ENCODE data around the gene TLCD1. TPM values are rescaled to one million over a fixed set of nuclear protein-coding genes. Genes with fewer than 3 reads are reported as not detected.

Gene TLCD1
- total RNA-seq, 1 experiment from 2014 or later: 2.1 TPM

- Histone ChIP-seq H3K9me3 (ENCODE audit: low read length) (no peaks in the 10 kb centered on the region), H2AFZ (ENCODE audit: low read length) (no peak overlapping the region), H3K9me2 (replicated peaks; ENCODE audit: insufficient read depth, low read length) (no peaks in the 10 kb centered on the region), H3K4me1 (ENCODE audit: low read length) (peaks cover 11% of the 10 kb centered on the region), H3K27ac (ENCODE audit: low read length) (no peak overlapping the region), H4K20me1 (ENCODE audit: insufficient read depth, low read depth, low read length) (no peaks in the 10 kb centered on the region), H3K9ac (ENCODE audit: low read length) (no peak overlapping the region), H3K36me3 (ENCODE audit: insufficient read depth, low read length) (peaks cover 11% of the 10 kb centered on the region; the same call in 1 of the 2 replicates), H3K4me3 (ENCODE audit: low read length) (no peak overlapping the region), H3K27me3 (ENCODE audit: low read length) (no peaks in the 10 kb centered on the region), H3K79me2 (ENCODE audit: low read length) (no peaks in the 10 kb centered on the region), H3K4me2 (ENCODE audit: low read depth, low read length, poor library complexity, severe bottlenecking) (no peak overlapping the region)
- no peak for DNase-seq
Measured at GRCh38 chr17:28705728-28706334, 20.2 kb downstream of the TLCD1 start.

- no peaks in the 10 kb centered on the region for H3K9me3 ChIP-seq (ENCODE audit: low read length)
- peaks cover 6% of the 10 kb centered on the region for H3K4me1 ChIP-seq (ENCODE audit: low read length)
- peaks cover 17% of the 10 kb centered on the region; the same call in 1 of the 2 replicates for H3K36me3 ChIP-seq (ENCODE audit: insufficient read depth, low read length)
- H2AFZ ChIP-seq (ENCODE audit: low read length): no peak overlapping the region
- no peak for DNase-seq
- no peaks in the 10 kb centered on the region for H3K79me2 ChIP-seq (ENCODE audit: low read length)
- no peak overlapping the region for H3K4me3 ChIP-seq (ENCODE audit: low read length)
- H3K9ac ChIP-seq (ENCODE audit: low read length): no peak overlapping the region
- no peaks in the 10 kb centered on the region for H3K27me3 ChIP-seq (ENCODE audit: low read length)
- no peak overlapping the region for H3K27ac ChIP-seq (ENCODE audit: low read length)
- H3K4me2 ChIP-seq (ENCODE audit: low read depth, low read length, poor library complexity, severe bottlenecking): no peak overlapping the region
- no peaks in the 10 kb centered on the region for H3K9me2 ChIP-seq (replicated peaks; ENCODE audit: insufficient read depth, low read length)
- no peaks in the 10 kb centered on the region for H4K20me1 ChIP-seq (ENCODE audit: insufficient read depth, low read depth, low read length)
Measured at GRCh38 chr17:28705074-28705659, 20.9 kb downstream of the TLCD1 start.

GRCh38 chr17:28704219-28704858, 21.7 kb downstream of the TLCD1 start:
- H3K4me2 ChIP-seq (ENCODE audit: low read depth, low read length, poor library complexity, severe bottlenecking): no peak overlapping the region
- no peak overlapping the region for H3K9ac ChIP-seq (ENCODE audit: low read length)
- no peaks in the 10 kb centered on the region for H3K79me2 ChIP-seq (ENCODE audit: low read length)
- no peaks in the 10 kb centered on the region for H3K27me3 ChIP-seq (ENCODE audit: low read length)
- no peaks in the 10 kb centered on the region for H3K9me3 ChIP-seq (ENCODE audit: low read length)
- H3K27ac ChIP-seq (ENCODE audit: low read length): no peak overlapping the region
- no peak overlapping the region for H3K4me3 ChIP-seq (ENCODE audit: low read length)
- H2AFZ ChIP-seq (ENCODE audit: low read length): no peak overlapping the region
- no peaks in the 10 kb centered on the region for H4K20me1 ChIP-seq (ENCODE audit: insufficient read depth, low read depth, low read length)
- H3K9me2 ChIP-seq (replicated peaks; ENCODE audit: insufficient read depth, low read length): no peaks in the 10 kb centered on the region
- H3K4me1 ChIP-seq (ENCODE audit: low read length): no peaks in the 10 kb centered on the region
- no peak for DNase-seq
- peaks cover 23% of the 10 kb centered on the region; the same call in 1 of the 2 replicates for H3K36me3 ChIP-seq (ENCODE audit: insufficient read depth, low read length)

- Histone ChIP-seq H3K9ac (ENCODE audit: low read length) (no peak overlapping the region), H3K4me3 (ENCODE audit: low read length) (no peak overlapping the region), H3K27ac (ENCODE audit: low read length) (no peak overlapping the region), H3K9me2 (replicated peaks; ENCODE audit: insufficient read depth, low read length) (no peaks in the 10 kb centered on the region), H3K9me3 (ENCODE audit: low read length) (no peaks in the 10 kb centered on the region), H2AFZ (ENCODE audit: low read length) (no peak overlapping the region), H4K20me1 (ENCODE audit: insufficient read depth, low read depth, low read length) (0 out of 2 replicates have a peak, but pooled peaks cover 2% of the 10 kb centered on the region), H3K27me3 (ENCODE audit: low read length) (no peaks in the 10 kb centered on the region), H3K79me2 (ENCODE audit: low read length) (no peaks in the 10 kb centered on the region), H3K36me3 (ENCODE audit: insufficient read depth, low read length) (peaks cover 30% of the 10 kb centered on the region; the same call in 1 of the 2 replicates), H3K4me1 (ENCODE audit: low read length) (no peaks in the 10 kb centered on the region), H3K4me2 (ENCODE audit: low read depth, low read length, poor library complexity, severe bottlenecking) (no peak overlapping the region)
- DNase-seq: no peak
Measured at GRCh38 chr17:28703552-28704218, 22.3 kb downstream of the TLCD1 start.

- H3K4me2 ChIP-seq (ENCODE audit: low read depth, low read length, poor library complexity, severe bottlenecking): no peak overlapping the region
- H3K9me3 ChIP-seq (ENCODE audit: low read length): no peaks in the 10 kb centered on the region
- H3K4me1 ChIP-seq (ENCODE audit: low read length): no peaks in the 10 kb centered on the region
- H2AFZ ChIP-seq (ENCODE audit: low read length): no peak overlapping the region
- DNase-seq: no peak
- no peak overlapping the region for H3K9ac ChIP-seq (ENCODE audit: low read length)
- H3K36me3 ChIP-seq (ENCODE audit: insufficient read depth, low read length): peaks cover 39% of the 10 kb centered on the region; the same call in 1 of the 2 replicates
- H3K27ac ChIP-seq (ENCODE audit: low read length): no peak overlapping the region
- no peaks in the 10 kb centered on the region for H3K9me2 ChIP-seq (replicated peaks; ENCODE audit: insufficient read depth, low read length)
- no peak overlapping the region for H3K4me3 ChIP-seq (ENCODE audit: low read length)
- H4K20me1 ChIP-seq (ENCODE audit: insufficient read depth, low read depth, low read length): 0 out of 2 replicates have a peak, but pooled peaks cover 3% of the 10 kb centered on the region
- H3K27me3 ChIP-seq (ENCODE audit: low read length): no peaks in the 10 kb centered on the region
- H3K79me2 ChIP-seq (ENCODE audit: low read length): no peaks in the 10 kb centered on the region
Measured at GRCh38 chr17:28702752-28703150, 23.3 kb downstream of the TLCD1 start.

GRCh38 chr17:28702026-28702751, 23.8 kb downstream of the TLCD1 start:
- Histone ChIP-seq H3K9me3 (ENCODE audit: low read length) (no peaks in the 10 kb centered on the region), H3K4me1 (ENCODE audit: low read length) (no peaks in the 10 kb centered on the region), H3K4me2 (ENCODE audit: low read depth, low read length, poor library complexity, severe bottlenecking) (no peak overlapping the region), H4K20me1 (ENCODE audit: insufficient read depth, low read depth, low read length) (0 out of 2 replicates have a peak, but pooled peaks cover 3% of the 10 kb centered on the region), H2AFZ (ENCODE audit: low read length) (no peak overlapping the region), H3K9me2 (replicated peaks; ENCODE audit: insufficient read depth, low read length) (no peaks in the 10 kb centered on the region), H3K79me2 (ENCODE audit: low read length) (no peaks in the 10 kb centered on the region), H3K36me3 (ENCODE audit: insufficient read depth, low read length) (peaks cover 44% of the 10 kb centered on the region; the same call in 1 of the 2 replicates), H3K27ac (ENCODE audit: low read length) (no peak overlapping the region), H3K4me3 (ENCODE audit: low read length) (no peak overlapping the region), H3K9ac (ENCODE audit: low read length) (no peak overlapping the region), H3K27me3 (ENCODE audit: low read length) (no peaks in the 10 kb centered on the region)
- DNase-seq: no peak

- 0 out of 2 replicates have a peak, but pooled peaks cover 3% of the 10 kb centered on the region for H4K20me1 ChIP-seq (ENCODE audit: insufficient read depth, low read depth, low read length)
- H3K79me2 ChIP-seq (ENCODE audit: low read length): no peaks in the 10 kb centered on the region
- no peaks in the 10 kb centered on the region for H3K9me2 ChIP-seq (replicated peaks; ENCODE audit: insufficient read depth, low read length)
- H3K4me1 ChIP-seq (ENCODE audit: low read length): no peaks in the 10 kb centered on the region
- H3K36me3 ChIP-seq (ENCODE audit: insufficient read depth, low read length): peaks cover 49% of the 10 kb centered on the region; the same call in 1 of the 2 replicates
- H3K9ac ChIP-seq (ENCODE audit: low read length): no peak overlapping the region
- H3K9me3 ChIP-seq (ENCODE audit: low read length): no peaks in the 10 kb centered on the region
- no peak overlapping the region for H3K4me3 ChIP-seq (ENCODE audit: low read length)
- no peak overlapping the region for H3K4me2 ChIP-seq (ENCODE audit: low read depth, low read length, poor library complexity, severe bottlenecking)
- DNase-seq: no peak
- no peaks in the 10 kb centered on the region for H3K27me3 ChIP-seq (ENCODE audit: low read length)
- no peak overlapping the region for H3K27ac ChIP-seq (ENCODE audit: low read length)
- no peak overlapping the region for H2AFZ ChIP-seq (ENCODE audit: low read length)
Measured at GRCh38 chr17:28700830-28701492, 25.1 kb downstream of the TLCD1 start.
